DOHH2 (cell line): Measurements from ENCODE around the gene KIRREL3.

Experiments used
- H3F3A ChIP-seq: fragments of 200-600 bp; sonication (generic), shearing (Covaris generic); 2 replicates; pipeline ENCODE4 v1.6.0; 2016; ENCODE audit warnings: antibody characterized with exemption, mild to moderate bottlenecking; ENCODE audit not compliant: control insufficient read depth, insufficient read depth
- H3K27ac ChIP-seq: fragments of 200-600 bp; sonication (generic); 2 replicates; pipeline ENCODE4 v1.5.1; 2014; ENCODE audit warnings: low read depth, mild to moderate bottlenecking, low read length, moderate library complexity
- H3K27me3 ChIP-seq: fragments of 200-600 bp; sonication (generic); 2 replicates; pipeline ENCODE4 v1.6.1; 2014; ENCODE audit warnings: mild to moderate bottlenecking, low read length, mixed read lengths; ENCODE audit not compliant: control insufficient read depth
- H3K36me3 ChIP-seq: fragments of 200-600 bp; sonication (generic); 2 replicates; pipeline ENCODE4 v1.6.1; 2014; ENCODE audit warnings: mild to moderate bottlenecking, low read length, moderate library complexity, mixed read lengths; ENCODE audit not compliant: control insufficient read depth
- H3K4me1 ChIP-seq: fragments of 200-600 bp; sonication (generic); 2 replicates; pipeline ENCODE4 v1.6.1; 2014; ENCODE audit warnings: mild to moderate bottlenecking, low read length, mixed read lengths; ENCODE audit not compliant: control insufficient read depth
- H3K4me2 ChIP-seq: fragments of 200-600 bp; sonication (generic); 2 replicates; pipeline ENCODE4 v1.6.0; 2014; ENCODE audit warnings: mild to moderate bottlenecking, low read length, moderate library complexity
- H3K4me3 ChIP-seq: fragments of 200-600 bp; sonication (generic); 2 replicates; pipeline ENCODE4 v1.5.1; 2014; ENCODE audit warnings: mild to moderate bottlenecking, low read length, mixed read lengths
- H3K79me2 ChIP-seq: fragments of 200-600 bp; sonication (generic); 2 replicates; pipeline ENCODE4 v1.6.1; 2014; ENCODE audit warnings: mild to moderate bottlenecking, low read length, mixed read lengths; ENCODE audit not compliant: control insufficient read depth
- H3K9me2 ChIP-seq: fragments of 200-600 bp; sonication (generic); replicated peaks from 2 replicates; pipeline ENCODE4 v1.6.1; 2014; ENCODE audit warnings: mild to moderate bottlenecking, low read length, mixed read lengths; ENCODE audit not compliant: control insufficient read depth
- H3K9me3 ChIP-seq: fragments of 200-600 bp; sonication (generic); 2 replicates; pipeline ENCODE4 v1.6.1; 2014; ENCODE audit warnings: antibody characterized with exemption, low read length, mixed read lengths; ENCODE audit not compliant: control insufficient read depth, insufficient read depth
- H4K20me1 ChIP-seq: fragments of 200-600 bp; sonication (generic); 2 replicates; pipeline ENCODE4 v1.6.0; 2014; ENCODE audit warnings: low read depth, mild to moderate bottlenecking, antibody characterized with exemption, low read length, moderate library complexity; ENCODE audit not compliant: control insufficient read depth, insufficient read depth
- CTCF ChIP-seq: fragments of 200-600 bp; sonication (generic); IDR thresholded peaks from one replicate; pipeline ENCODE4 v1.5.1; 2014; ENCODE audit warnings: antibody characterized with exemption, mild to moderate bottlenecking, low read depth, low read length; ENCODE audit not compliant: poor library complexity, severe bottlenecking
- EZH2phosphoT487 ChIP-seq: fragments of 200-600 bp; sonication (generic); IDR thresholded peaks from 2 replicates; pipeline ENCODE4 v1.6.1; 2017; ENCODE audit warnings: borderline replicate concordance, mild to moderate bottlenecking, antibody characterized with exemption, low read length, moderate library complexity, mixed read lengths

Gene KIRREL3

GRCh38 chr11:126523441-126524205 lies 476.9 kb downstream of the KIRREL3 start:
- Histone ChIP-seq H3K4me2 (no peak overlapping the region), H3K4me3 (no peak overlapping the region), H3K4me1 (no peaks in the 10 kb centered on the region), H3K27me3 (no peaks in the 10 kb centered on the region), H4K20me1 (no peaks in the 10 kb centered on the region), H3K79me2 (no peaks in the 10 kb centered on the region), H3K27ac (no peak overlapping the region), H3F3A (no peaks in the 10 kb centered on the region), H3K9me3 (no peaks in the 10 kb centered on the region), H3K9me2 (no peaks in the 10 kb centered on the region), H3K36me3 (no peaks in the 10 kb centered on the region)
- TF ChIP-seq EZH2phosphoT487: no peak
- TF ChIP-seq CTCF: no peak

GRCh38 chr11:126522606-126523005 lies 478.0 kb downstream of the KIRREL3 start:
- H3K9me2 ChIP-seq: no peaks in the 10 kb centered on the region
- H3K79me2 ChIP-seq: no peaks in the 10 kb centered on the region
- no peak overlapping the region for H3K4me2 ChIP-seq
- H3K27me3 ChIP-seq: no peaks in the 10 kb centered on the region
- H3K36me3 ChIP-seq: no peaks in the 10 kb centered on the region
- no peak overlapping the region for H3K4me3 ChIP-seq
- no peak overlapping the region for H3K27ac ChIP-seq
- TF ChIP-seq CTCF (no peak), EZH2phosphoT487 (no peak)
- H3K9me3 ChIP-seq: no peaks in the 10 kb centered on the region
- H3K4me1 ChIP-seq: no peaks in the 10 kb centered on the region
- H4K20me1 ChIP-seq: no peaks in the 10 kb centered on the region
- H3F3A ChIP-seq: no peaks in the 10 kb centered on the region

- Histone ChIP-seq H3K36me3 (no peaks in the 10 kb centered on the region), H3K4me3 (no peak overlapping the region), H3F3A (no peaks in the 10 kb centered on the region), H3K79me2 (no peaks in the 10 kb centered on the region), H3K9me3 (no peaks in the 10 kb centered on the region), H3K4me1 (no peaks in the 10 kb centered on the region), H4K20me1 (no peaks in the 10 kb centered on the region), H3K4me2 (no peak overlapping the region), H3K9me2 (no peaks in the 10 kb centered on the region), H3K27ac (no peak overlapping the region), H3K27me3 (no peaks in the 10 kb centered on the region)
- TF ChIP-seq EZH2phosphoT487 (no peak), CTCF (no peak)
These were observed 478.4 kb downstream of the KIRREL3 start for GRCh38 chr11:126522152-126522551.
